WTC11 (cell line): ENCODE results near the gene TMEM108. TPM values are rescaled to one million over a fixed set of nuclear protein-coding genes. Genes with fewer than 3 reads are reported as not detected.

ENCODE experiments used
- ATAC-seq: fragments of 200-7000 bp; cut with Tn5 transposase; 2 replicates; pipeline ENCODE4 v1.10.0; 2021; ENCODE audit warnings: mild to moderate bottlenecking, moderate library complexity
- CTCF ChIA-PET: fragments of 300-600 bp; sonication (Branson Sonifier 250); formaldehyde crosslinking; loops from one replicate; lab custom pipeline; 2021; ENCODE audit warnings: antibody characterized with exemption; lab: Charles Lee
- POLR2A ChIA-PET: fragments of 350-600 bp; sonication (Branson Sonifier 250); formaldehyde crosslinking; loops from one replicate; lab custom pipeline; 2021; ENCODE audit warnings: antibody characterized with exemption; lab: Charles Lee
- DNase-seq: peaks from one replicate; pipeline ENCODE4 v3.0.0; 2021; ENCODE audit warnings: low spot score
- H3K27ac Mint-ChIP-seq: 2 replicates; pipeline ENCODE4 v1.8.0; 2021; ENCODE audit warnings: mixed read lengths
- H3K27me3 Mint-ChIP-seq: 2 replicates; pipeline ENCODE4 v1.8.0; 2021; ENCODE audit warnings: low read depth, mild to moderate bottlenecking, moderate library complexity, mixed read lengths
- H3K36me3 Mint-ChIP-seq: 2 replicates; pipeline ENCODE4 v1.8.0; 2021; ENCODE audit warnings: mixed read lengths
- H3K4me1 Mint-ChIP-seq: 2 replicates; pipeline ENCODE4 v1.8.0; 2022; ENCODE audit warnings: mixed read lengths
- H3K4me3 Mint-ChIP-seq: 2 replicates; pipeline ENCODE4 v1.8.0; 2021; ENCODE audit warnings: mild to moderate bottlenecking, moderate library complexity, mixed read lengths
- H3K9me3 Mint-ChIP-seq: 2 replicates; pipeline ENCODE4 v1.8.0; 2021; ENCODE audit warnings: mixed read lengths
- ATF1 ChIP-seq: sonication (generic); formaldehyde crosslinking; IDR thresholded peaks from 2 replicates; pipeline ENCODE4 v1.8.1; 2023; ENCODE audit warnings: mild to moderate bottlenecking, moderate library complexity, missing genetic modification reagents
- CREM ChIP-seq: sonication (generic); formaldehyde crosslinking; IDR thresholded peaks from 2 replicates; pipeline ENCODE4 v1.8.1; 2022; ENCODE audit warnings: mild to moderate bottlenecking, missing genetic modification reagents, moderate library complexity
- ELF4 ChIP-seq: sonication (generic); formaldehyde crosslinking; IDR thresholded peaks from 2 replicates; pipeline ENCODE4 v1.8.1; 2022; ENCODE audit warnings: low read depth, mild to moderate bottlenecking, moderate library complexity, missing genetic modification reagents
- FOXP1 ChIP-seq: sonication (generic); formaldehyde crosslinking; IDR thresholded peaks from 2 replicates; pipeline ENCODE4 v1.8.0; 2022; ENCODE audit warnings: missing genetic modification reagents, mild to moderate bottlenecking, moderate library complexity, borderline replicate concordance
- ZNF423 ChIP-seq: fragments of 250-450 bp; sonication (Bioruptor Pico); IDR thresholded peaks from 2 replicates; pipeline ENCODE4 v2.1.2; 2022; ENCODE audit warnings: mild to moderate bottlenecking, moderate library complexity
- total RNA-seq: library from RNA; stranded (reverse); gene quantifications from 3 replicates; pipeline ENCODE4 v1.2.3, GENCODE V29; 2021
- TF ChIP-seq, protein P1 (sequence below): sonication (generic); formaldehyde crosslinking; IDR thresholded peaks from 2 replicates; pipeline ENCODE4 v1.8.1; 2022; ENCODE audit warnings: low read depth, mild to moderate bottlenecking, moderate library complexity, missing genetic modification reagents, borderline replicate concordance
- TF ChIP-seq, protein P2 (sequence below): fragments of 250-450 bp; sonication (Bioruptor Pico); IDR thresholded peaks from 2 replicates; pipeline ENCODE4 v1.8.0; 2021; ENCODE audit warnings: mild to moderate bottlenecking
- TF ChIP-seq, protein P3 (sequence below): sonication (generic); formaldehyde crosslinking; IDR thresholded peaks from 2 replicates; pipeline ENCODE4 v1.8.1; 2022; ENCODE audit warnings: mild to moderate bottlenecking, moderate library complexity, missing genetic modification reagents
- TF ChIP-seq, protein P4 (sequence below): sonication (generic); formaldehyde crosslinking; IDR thresholded peaks from 2 replicates; pipeline ENCODE4 v1.8.0; 2023; ENCODE audit warnings: missing genetic modification reagents, mild to moderate bottlenecking, borderline replicate concordance
- TF ChIP-seq, protein P5 (sequence below): sonication (generic); formaldehyde crosslinking; IDR thresholded peaks from 2 replicates; pipeline ENCODE4 v1.8.1; 2023; ENCODE audit warnings: mild to moderate bottlenecking, missing genetic modification reagents, moderate library complexity
- TF ChIP-seq, protein P6 (sequence below): fragments of 200-600 bp; IDR thresholded peaks from 2 replicates; pipeline ENCODE4 v1.8.0; 2022; ENCODE audit warnings: antibody characterized with exemption

Gene TMEM108
- total RNA-seq, 1 experiment from 2014 or later, result 14.7 TPM

DNA sequence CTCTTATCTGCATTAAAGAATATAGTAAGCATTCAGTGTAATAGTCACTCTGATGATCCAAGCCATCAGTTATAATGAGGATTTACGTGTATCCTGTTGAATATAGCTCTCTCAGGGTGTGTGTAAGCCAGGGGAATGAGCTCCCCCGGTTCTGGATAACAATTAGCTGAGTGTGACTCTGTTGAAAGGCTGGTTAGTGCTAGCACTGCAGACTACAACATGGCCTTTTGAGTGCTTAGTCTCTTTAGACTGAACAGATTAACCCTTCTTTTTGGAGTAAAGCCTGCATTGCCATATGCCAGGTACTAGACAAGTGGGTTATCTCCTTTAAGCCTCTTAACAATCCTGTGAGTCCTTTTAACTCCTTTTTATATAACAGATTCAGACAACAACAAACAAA is 119.5 kb downstream of the TMEM108 start (continued):
- TF ChIP-seq CREM (CRISPR knock-in tag) (no peak), FOXP1 (no peak)
- TF ChIP-seq, protein P1, sequence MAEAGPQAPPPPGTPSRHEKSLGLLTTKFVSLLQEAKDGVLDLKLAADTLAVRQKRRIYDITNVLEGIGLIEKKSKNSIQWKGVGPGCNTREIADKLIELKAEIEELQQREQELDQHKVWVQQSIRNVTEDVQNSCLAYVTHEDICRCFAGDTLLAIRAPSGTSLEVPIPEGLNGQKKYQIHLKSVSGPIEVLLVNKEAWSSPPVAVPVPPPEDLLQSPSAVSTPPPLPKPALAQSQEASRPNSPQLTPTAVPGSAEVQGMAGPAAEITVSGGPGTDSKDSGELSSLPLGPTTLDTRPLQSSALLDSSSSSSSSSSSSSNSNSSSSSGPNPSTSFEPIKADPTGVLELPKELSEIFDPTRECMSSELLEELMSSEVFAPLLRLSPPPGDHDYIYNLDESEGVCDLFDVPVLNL (CRISPR knock-in tag), result no peak
- TF ChIP-seq, all 79 proteins: peak for 0

DNA sequence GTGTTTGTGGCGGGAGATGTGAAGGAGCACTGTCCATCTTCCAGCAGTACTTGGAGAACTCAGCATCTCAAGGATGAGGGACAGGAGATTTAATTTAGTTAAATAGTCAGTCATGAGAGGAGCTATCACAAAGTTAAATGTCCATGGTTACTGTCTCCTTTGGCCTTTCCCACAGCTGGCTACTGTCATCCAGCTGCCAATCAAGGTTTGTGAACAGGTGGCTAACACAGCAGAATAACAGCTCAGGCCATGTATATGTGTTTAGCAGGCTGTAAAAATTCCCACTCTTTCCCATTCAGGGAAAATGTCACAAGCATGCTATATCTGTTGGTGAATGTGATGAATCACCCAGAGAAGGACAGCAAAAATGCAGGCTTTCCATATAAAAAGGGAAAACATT is 120.5 kb downstream of the TMEM108 start:
- H3K36me3 Mint-ChIP-seq, result peaks cover 3% of the 10 kb centered on the region; the same call in 1 of the 2 replicates
- ChIA-PET CTCF (interaction anchor here (0.9 to 1.4 kb wide), 2 partner anchors 117 to 432 kb away, joined by 3 read pairs; no protein-coding TSS in a partner anchor), POLR2A (no interaction called here)
- H3K27ac Mint-ChIP-seq, result no peak overlapping the region
- peaks cover 3% of the 10 kb centered on the region; the same call in 1 of the 2 replicates for H3K4me1 Mint-ChIP-seq
- H3K9me3 Mint-ChIP-seq, result peaks cover 5% of the 10 kb centered on the region
- no peak overlapping the region for H3K4me3 Mint-ChIP-seq
- TF ChIP-seq, protein P2, sequence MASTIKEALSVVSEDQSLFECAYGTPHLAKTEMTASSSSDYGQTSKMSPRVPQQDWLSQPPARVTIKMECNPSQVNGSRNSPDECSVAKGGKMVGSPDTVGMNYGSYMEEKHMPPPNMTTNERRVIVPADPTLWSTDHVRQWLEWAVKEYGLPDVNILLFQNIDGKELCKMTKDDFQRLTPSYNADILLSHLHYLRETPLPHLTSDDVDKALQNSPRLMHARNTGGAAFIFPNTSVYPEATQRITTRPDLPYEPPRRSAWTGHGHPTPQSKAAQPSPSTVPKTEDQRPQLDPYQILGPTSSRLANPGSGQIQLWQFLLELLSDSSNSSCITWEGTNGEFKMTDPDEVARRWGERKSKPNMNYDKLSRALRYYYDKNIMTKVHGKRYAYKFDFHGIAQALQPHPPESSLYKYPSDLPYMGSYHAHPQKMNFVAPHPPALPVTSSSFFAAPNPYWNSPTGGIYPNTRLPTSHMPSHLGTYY, result no peak
- TF ChIP-seq, protein P3, sequence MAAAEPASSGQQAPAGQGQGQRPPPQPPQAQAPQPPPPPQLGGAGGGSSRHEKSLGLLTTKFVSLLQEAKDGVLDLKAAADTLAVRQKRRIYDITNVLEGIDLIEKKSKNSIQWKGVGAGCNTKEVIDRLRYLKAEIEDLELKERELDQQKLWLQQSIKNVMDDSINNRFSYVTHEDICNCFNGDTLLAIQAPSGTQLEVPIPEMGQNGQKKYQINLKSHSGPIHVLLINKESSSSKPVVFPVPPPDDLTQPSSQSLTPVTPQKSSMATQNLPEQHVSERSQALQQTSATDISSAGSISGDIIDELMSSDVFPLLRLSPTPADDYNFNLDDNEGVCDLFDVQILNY (CRISPR knock-in tag), result no peak
- TF ChIP-seq ZNF423 (CRISPR knock-in tag) (no peak), ATF1 (CRISPR knock-in tag) (no peak), ELF4 (CRISPR knock-in tag) (no peak)
- TF ChIP-seq, protein P4, sequence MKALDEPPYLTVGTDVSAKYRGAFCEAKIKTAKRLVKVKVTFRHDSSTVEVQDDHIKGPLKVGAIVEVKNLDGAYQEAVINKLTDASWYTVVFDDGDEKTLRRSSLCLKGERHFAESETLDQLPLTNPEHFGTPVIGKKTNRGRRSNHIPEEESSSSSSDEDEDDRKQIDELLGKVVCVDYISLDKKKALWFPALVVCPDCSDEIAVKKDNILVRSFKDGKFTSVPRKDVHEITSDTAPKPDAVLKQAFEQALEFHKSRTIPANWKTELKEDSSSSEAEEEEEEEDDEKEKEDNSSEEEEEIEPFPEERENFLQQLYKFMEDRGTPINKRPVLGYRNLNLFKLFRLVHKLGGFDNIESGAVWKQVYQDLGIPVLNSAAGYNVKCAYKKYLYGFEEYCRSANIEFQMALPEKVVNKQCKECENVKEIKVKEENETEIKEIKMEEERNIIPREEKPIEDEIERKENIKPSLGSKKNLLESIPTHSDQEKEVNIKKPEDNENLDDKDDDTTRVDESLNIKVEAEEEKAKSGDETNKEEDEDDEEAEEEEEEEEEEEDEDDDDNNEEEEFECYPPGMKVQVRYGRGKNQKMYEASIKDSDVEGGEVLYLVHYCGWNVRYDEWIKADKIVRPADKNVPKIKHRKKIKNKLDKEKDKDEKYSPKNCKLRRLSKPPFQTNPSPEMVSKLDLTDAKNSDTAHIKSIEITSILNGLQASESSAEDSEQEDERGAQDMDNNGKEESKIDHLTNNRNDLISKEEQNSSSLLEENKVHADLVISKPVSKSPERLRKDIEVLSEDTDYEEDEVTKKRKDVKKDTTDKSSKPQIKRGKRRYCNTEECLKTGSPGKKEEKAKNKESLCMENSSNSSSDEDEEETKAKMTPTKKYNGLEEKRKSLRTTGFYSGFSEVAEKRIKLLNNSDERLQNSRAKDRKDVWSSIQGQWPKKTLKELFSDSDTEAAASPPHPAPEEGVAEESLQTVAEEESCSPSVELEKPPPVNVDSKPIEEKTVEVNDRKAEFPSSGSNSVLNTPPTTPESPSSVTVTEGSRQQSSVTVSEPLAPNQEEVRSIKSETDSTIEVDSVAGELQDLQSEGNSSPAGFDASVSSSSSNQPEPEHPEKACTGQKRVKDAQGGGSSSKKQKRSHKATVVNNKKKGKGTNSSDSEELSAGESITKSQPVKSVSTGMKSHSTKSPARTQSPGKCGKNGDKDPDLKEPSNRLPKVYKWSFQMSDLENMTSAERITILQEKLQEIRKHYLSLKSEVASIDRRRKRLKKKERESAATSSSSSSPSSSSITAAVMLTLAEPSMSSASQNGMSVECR (CRISPR knock-in tag), result no peak
- TF ChIP-seq, protein P5, sequence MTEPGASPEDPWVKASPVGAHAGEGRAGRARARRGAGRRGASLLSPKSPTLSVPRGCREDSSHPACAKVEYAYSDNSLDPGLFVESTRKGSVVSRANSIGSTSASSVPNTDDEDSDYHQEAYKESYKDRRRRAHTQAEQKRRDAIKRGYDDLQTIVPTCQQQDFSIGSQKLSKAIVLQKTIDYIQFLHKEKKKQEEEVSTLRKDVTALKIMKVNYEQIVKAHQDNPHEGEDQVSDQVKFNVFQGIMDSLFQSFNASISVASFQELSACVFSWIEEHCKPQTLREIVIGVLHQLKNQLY, result no peak
- TF ChIP-seq, protein P6, sequence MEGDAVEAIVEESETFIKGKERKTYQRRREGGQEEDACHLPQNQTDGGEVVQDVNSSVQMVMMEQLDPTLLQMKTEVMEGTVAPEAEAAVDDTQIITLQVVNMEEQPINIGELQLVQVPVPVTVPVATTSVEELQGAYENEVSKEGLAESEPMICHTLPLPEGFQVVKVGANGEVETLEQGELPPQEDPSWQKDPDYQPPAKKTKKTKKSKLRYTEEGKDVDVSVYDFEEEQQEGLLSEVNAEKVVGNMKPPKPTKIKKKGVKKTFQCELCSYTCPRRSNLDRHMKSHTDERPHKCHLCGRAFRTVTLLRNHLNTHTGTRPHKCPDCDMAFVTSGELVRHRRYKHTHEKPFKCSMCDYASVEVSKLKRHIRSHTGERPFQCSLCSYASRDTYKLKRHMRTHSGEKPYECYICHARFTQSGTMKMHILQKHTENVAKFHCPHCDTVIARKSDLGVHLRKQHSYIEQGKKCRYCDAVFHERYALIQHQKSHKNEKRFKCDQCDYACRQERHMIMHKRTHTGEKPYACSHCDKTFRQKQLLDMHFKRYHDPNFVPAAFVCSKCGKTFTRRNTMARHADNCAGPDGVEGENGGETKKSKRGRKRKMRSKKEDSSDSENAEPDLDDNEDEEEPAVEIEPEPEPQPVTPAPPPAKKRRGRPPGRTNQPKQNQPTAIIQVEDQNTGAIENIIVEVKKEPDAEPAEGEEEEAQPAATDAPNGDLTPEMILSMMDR, result no peak
- H3K27me3 Mint-ChIP-seq, result no peaks in the 10 kb centered on the region
- DNase-seq, result no peak
- no peak for ATAC-seq
